ENCODE measurements around the gene KRT8. TPM values are rescaled to one million over a fixed set of nuclear protein-coding genes. Genes with fewer than 3 reads are reported as not detected.

Gene KRT8
- total and polyA plus RNA-seq, 4 experiments from 2014 or later, result 0.29 to 1.1 (median 0.64) TPM

- Histone ChIP-seq H3K4me3 (ENCODE audit: low read length in 2 of 2) (no peak overlapping the region), H3K36me3 (ENCODE audit: insufficient read depth, low read length) (no peaks in the 10 kb centered on the region), H3K27me3 (ENCODE audit: insufficient read depth, low read length) (no peaks in the 10 kb centered on the region), H3K9me3 (ENCODE audit: control insufficient read depth in 1 of 2, low read length in 2 of 2) (no peaks in the 10 kb centered on the region), H3K4me1 (ENCODE audit: insufficient read depth, low read length) (peaks cover 19% of the 10 kb centered on the region), H3K27ac (ENCODE audit: low read depth, low read length) (no peak overlapping the region)
- Mint-ChIP-seq H3K4me1 (peaks cover 13 to 31% (median 21%) of the 10 kb centered on the region in 4 donors), H3K4me3 (no peak overlapping the region), H3K9me3 (peaks cover 0 to 3% (median 0%) of the 10 kb centered on the region in 8 donors), H3K27me3 (peaks cover 2 to 5% of the 10 kb centered on the region in 2 donors), H3K36me3 (no peaks in the 10 kb centered on the region), H3K27ac (peak overlapping the region in 1 of 7 donors; percentile 1)
- no peak for DNase-seq
- ChIA-PET POLR2A (ENCODE audit: partially characterized antibody) (interaction anchor here (1.4 kb wide), 1 partner anchor 292 kb away, joined by 4 read pairs; no protein-coding TSS in a partner anchor), CTCF (ENCODE audit: partially characterized antibody) (interaction anchor here (0.6 to 14.4 kb wide), 8 partner anchors 10 to 721 kb away, joined by 3 to 459 read pairs (median 3); partner anchors contain the start of gene KRT74)
- intact Hi-C loops (cut with micrococcal nuclease), result no loop called here
These were observed 27.6 kb downstream of the KRT8 start for GRCh38 chr12:52877242-52877641.

GRCh38 chr12:52876372-52876771 lies 28.5 kb downstream of the KRT8 start:
- Histone ChIP-seq H3K36me3 (ENCODE audit: insufficient read depth, low read length) (no peaks in the 10 kb centered on the region), H3K4me3 (ENCODE audit: low read length in 2 of 2) (no peak overlapping the region), H3K27me3 (ENCODE audit: insufficient read depth, low read length) (no peaks in the 10 kb centered on the region), H3K4me1 (ENCODE audit: insufficient read depth, low read length) (peaks cover 19% of the 10 kb centered on the region), H3K27ac (ENCODE audit: low read depth, low read length) (no peak overlapping the region), H3K9me3 (ENCODE audit: control insufficient read depth in 1 of 2, low read length in 2 of 2) (no peaks in the 10 kb centered on the region)
- no peak for DNase-seq
- Mint-ChIP-seq H3K27ac (peak overlapping the region in 1 of 7 donors; percentile 61), H3K4me3 (no peak overlapping the region), H3K27me3 (peaks cover under 1 to 5% of the 10 kb centered on the region in 2 donors), H3K4me1 (peaks cover 13 to 31% (median 21%) of the 10 kb centered on the region in 4 donors), H3K36me3 (no peaks in the 10 kb centered on the region), H3K9me3 (peaks cover 0 to 3% (median 0%) of the 10 kb centered on the region in 8 donors)
- intact Hi-C loops (cut with micrococcal nuclease), result no loop called here
- POLR2A ChIA-PET (ENCODE audit: partially characterized antibody), result no interaction called here
- CTCF ChIA-PET (ENCODE audit: partially characterized antibody), result interaction anchor here (4.0 to 14.4 kb wide), 4 partner anchors 8 to 503 kb away, joined by 23 to 317 read pairs (median 40); partner anchors contain the start of gene KRT74

DNA sequence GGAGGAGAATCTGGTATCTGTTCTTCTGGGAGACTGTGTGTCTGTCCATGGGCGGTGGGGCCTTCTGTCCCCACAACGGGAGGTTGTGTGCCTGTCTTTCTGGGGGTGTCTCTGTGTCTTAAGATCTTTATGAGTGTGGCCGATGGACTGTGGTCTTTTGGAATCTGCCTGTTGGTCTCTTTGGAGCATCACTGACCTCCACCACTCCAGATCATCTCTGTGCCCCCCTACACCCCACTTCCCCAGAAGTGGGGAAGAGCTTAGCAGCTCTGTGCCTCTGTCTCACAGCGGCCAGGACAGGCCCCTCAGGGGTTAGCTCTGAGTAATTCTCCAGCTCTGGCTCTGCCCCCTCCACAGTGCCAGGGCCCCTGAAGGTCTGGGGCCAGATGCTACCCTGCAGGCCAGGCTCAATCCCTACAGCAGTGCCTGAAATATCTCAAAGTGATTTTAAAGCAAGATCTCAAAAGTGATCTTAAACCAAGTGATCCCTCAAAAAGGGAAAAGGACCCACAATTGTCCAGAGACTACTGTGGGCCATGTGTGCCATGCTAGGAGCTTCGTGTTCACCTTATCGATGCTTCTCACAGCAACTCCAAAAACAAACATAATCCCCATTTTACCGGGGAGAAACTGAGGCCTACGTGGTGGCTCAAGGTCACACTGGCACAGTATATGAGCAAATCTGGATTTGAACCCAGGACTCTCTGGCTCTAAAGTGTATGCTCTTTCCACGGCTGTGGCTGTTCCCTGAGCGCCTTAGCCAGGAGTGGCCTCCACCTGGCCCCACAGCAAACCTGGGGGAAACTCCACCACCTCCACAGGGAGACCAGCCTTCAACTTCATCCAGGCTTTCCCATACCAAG lies 30.1 kb downstream of the KRT8 start:
- peak overlapping the region in 1 of 2 donors; percentile 41 for H3K4me3 ChIP-seq (ENCODE audit: low read length in 2 of 2)
- peak overlapping the region in 6 of 7 donors; percentile 59 to 87 (median 78) for H3K27ac Mint-ChIP-seq
- POLR2A ChIA-PET (ENCODE audit: partially characterized antibody), result interaction anchor here (2.0 kb wide), 1 partner anchor 264 kb away, joined by 11 read pairs; no protein-coding TSS in a partner anchor

GRCh38 chr12:52873832-52874572 lies 30.9 kb downstream of the KRT8 start:
- no peaks in the 10 kb centered on the region for H3K36me3 Mint-ChIP-seq
- H3K27me3 ChIP-seq (ENCODE audit: insufficient read depth, low read length), result no peaks in the 10 kb centered on the region
- H3K4me3 Mint-ChIP-seq, result peak overlapping the region; percentile 73 to 88 (median 82)
- peak in 4 of 5 donors; percentile 21 to 73 (median 32) for DNase-seq
- ChIA-PET POLR2A (ENCODE audit: partially characterized antibody) (interaction anchor here (0.7 to 2.0 kb wide), 2 partner anchors 107 to 263 kb away, joined by 3 to 11 read pairs; no protein-coding TSS in a partner anchor), CTCF (ENCODE audit: partially characterized antibody) (interaction anchor here (1.2 to 14.4 kb wide), 6 partner anchors 7 to 546 kb away, joined by 4 to 317 read pairs (median 26); partner anchors contain the start of gene KRT74)
- H3K9me3 ChIP-seq (ENCODE audit: control insufficient read depth in 1 of 2, low read length in 2 of 2), result no peaks in the 10 kb centered on the region
- intact Hi-C loops (cut with micrococcal nuclease), result loop anchor here (5.0 kb wide), 1 partner anchor 547 kb away; no protein-coding TSS in a partner anchor
- H3K27ac Mint-ChIP-seq, result peak overlapping the region in 6 of 7 donors; percentile 68 to 93 (median 86)
- peaks cover 10 to 23% (median 15%) of the 10 kb centered on the region in 4 donors for H3K4me1 Mint-ChIP-seq
- H3K4me3 ChIP-seq (ENCODE audit: low read length in 2 of 2), result peak overlapping the region; percentile 17 to 41
- no peak overlapping the region for H3K27ac ChIP-seq (ENCODE audit: low read depth, low read length)
- H3K27me3 Mint-ChIP-seq, result no peaks in the 10 kb centered on the region
- H3K36me3 ChIP-seq (ENCODE audit: insufficient read depth, low read length), result no peaks in the 10 kb centered on the region
- peaks cover 13% of the 10 kb centered on the region for H3K4me1 ChIP-seq (ENCODE audit: insufficient read depth, low read length)
- peaks cover 0 to 3% (median 0%) of the 10 kb centered on the region in 8 donors for H3K9me3 Mint-ChIP-seq

More for the DNA sequence above, 30.1 kb downstream of the KRT8 start:
- Mint-ChIP-seq H3K36me3 (no peaks in the 10 kb centered on the region), H3K9me3 (peaks cover 0 to 3% (median 0%) of the 10 kb centered on the region in 8 donors), H3K27me3 (peaks cover 0 to under 1% of the 10 kb centered on the region in 2 donors), H3K4me1 (peaks cover 10 to 24% (median 16%) of the 10 kb centered on the region in 4 donors), H3K4me3 (peak overlapping the region; percentile 67 to 85 (median 77))
- Histone ChIP-seq H3K9me3 (ENCODE audit: control insufficient read depth in 1 of 2, low read length in 2 of 2) (no peaks in the 10 kb centered on the region), H3K27ac (ENCODE audit: low read depth, low read length) (no peak overlapping the region), H3K36me3 (ENCODE audit: insufficient read depth, low read length) (no peaks in the 10 kb centered on the region), H3K4me1 (ENCODE audit: insufficient read depth, low read length) (peaks cover 14% of the 10 kb centered on the region), H3K27me3 (ENCODE audit: insufficient read depth, low read length) (no peaks in the 10 kb centered on the region)
- CTCF ChIA-PET (ENCODE audit: partially characterized antibody), result interaction anchor here (4.0 to 14.4 kb wide), 5 partner anchors 6 to 501 kb away, joined by 23 to 317 read pairs (median 34); partner anchors contain the start of gene KRT74
- DNase-seq, result no peak
- intact Hi-C loops (cut with micrococcal nuclease), result loop anchor here (5.0 kb wide), 1 partner anchor 548 kb away; no protein-coding TSS in a partner anchor

GRCh38 chr12:52873513-52873831 lies 31.4 kb downstream of the KRT8 start:
- H3K4me3 Mint-ChIP-seq, result peak overlapping the region; percentile 30 to 88 (median 80)
- Histone ChIP-seq H3K27me3 (ENCODE audit: insufficient read depth, low read length) (no peaks in the 10 kb centered on the region), H3K36me3 (ENCODE audit: insufficient read depth, low read length) (no peaks in the 10 kb centered on the region), H3K9me3 (ENCODE audit: control insufficient read depth in 1 of 2, low read length in 2 of 2) (no peaks in the 10 kb centered on the region), H3K4me3 (ENCODE audit: low read length in 2 of 2) (peak overlapping the region; percentile 17 to 41), H3K4me1 (ENCODE audit: insufficient read depth, low read length) (peaks cover 13% of the 10 kb centered on the region), H3K27ac (ENCODE audit: low read depth, low read length) (no peak overlapping the region)
- POLR2A ChIA-PET (ENCODE audit: partially characterized antibody), result interaction anchor here (0.7 to 2.0 kb wide), 3 partner anchors 108 to 288 kb away, joined by 3 to 11 read pairs (median 4); no protein-coding TSS in a partner anchor
- intact Hi-C loops (cut with micrococcal nuclease), result loop anchor here (5.0 kb wide), 1 partner anchor 546 kb away; no protein-coding TSS in a partner anchor
- no peaks in the 10 kb centered on the region for H3K36me3 Mint-ChIP-seq
- CTCF ChIA-PET (ENCODE audit: partially characterized antibody), result interaction anchor here (1.2 to 14.4 kb wide), 6 partner anchors 7 to 546 kb away, joined by 4 to 317 read pairs (median 26); partner anchors contain the start of gene KRT74
- H3K27ac Mint-ChIP-seq, result peak overlapping the region in 6 of 7 donors; percentile 57 to 93 (median 82)
- DNase-seq, result no peak
- peaks cover 0 to 3% (median 0%) of the 10 kb centered on the region in 8 donors for H3K9me3 Mint-ChIP-seq
- no peaks in the 10 kb centered on the region for H3K27me3 Mint-ChIP-seq
- peaks cover 10 to 23% (median 15%) of the 10 kb centered on the region in 4 donors for H3K4me1 Mint-ChIP-seq

- H3K36me3 ChIP-seq (ENCODE audit: insufficient read depth, low read length), result no peaks in the 10 kb centered on the region
- H3K27ac ChIP-seq (ENCODE audit: low read depth, low read length), result no peak overlapping the region
- H3K9me3 Mint-ChIP-seq, result peaks cover 0 to 3% (median 0%) of the 10 kb centered on the region in 8 donors
- peaks cover 13% of the 10 kb centered on the region for H3K4me1 ChIP-seq (ENCODE audit: insufficient read depth, low read length)
- peak overlapping the region in 6 of 8 donors; percentile 12 to 88 (median 72) for H3K4me3 Mint-ChIP-seq
- no peaks in the 10 kb centered on the region for H3K36me3 Mint-ChIP-seq
- H3K9me3 ChIP-seq (ENCODE audit: control insufficient read depth in 1 of 2, low read length in 2 of 2), result no peaks in the 10 kb centered on the region
- peak overlapping the region in 3 of 7 donors; percentile 32 to 93 (median 93) for H3K27ac Mint-ChIP-seq
- no peaks in the 10 kb centered on the region for H3K27me3 ChIP-seq (ENCODE audit: insufficient read depth, low read length)
- H3K4me1 Mint-ChIP-seq, result peaks cover 10 to 24% (median 16%) of the 10 kb centered on the region in 4 donors
- H3K27me3 Mint-ChIP-seq, result no peaks in the 10 kb centered on the region
- intact Hi-C loops (cut with micrococcal nuclease), result loop anchor here (5.0 kb wide), 1 partner anchor 546 kb away; no protein-coding TSS in a partner anchor
- ChIA-PET POLR2A (ENCODE audit: partially characterized antibody) (interaction anchor here (1.0 to 2.0 kb wide), 2 partner anchors 262 to 287 kb away, joined by 4 to 11 read pairs; no protein-coding TSS in a partner anchor), CTCF (ENCODE audit: partially characterized antibody) (interaction anchor here (1.2 to 14.4 kb wide), 6 partner anchors 8 to 545 kb away, joined by 4 to 317 read pairs (median 26); partner anchors contain the start of gene KRT74)
- no peak for DNase-seq
- no peak overlapping the region for H3K4me3 ChIP-seq (ENCODE audit: low read length in 2 of 2)
These were observed 32.1 kb downstream of the KRT8 start for GRCh38 chr12:52872644-52873389.

Data from CD4-positive, alpha-beta memory T cell (primary cell).